GM19463 (cell line): ENCODE measurements around the gene SLC12A5.
"Not testable (repeated sequence)": the region's sequence is repeated elsewhere in the genome, so short reads cannot be mapped to it uniquely, and the experiment has no call there.

Experiments used
- ATAC-seq: cut with Tn5 transposase; IDR thresholded peaks from one replicate; pipeline ENCODE4 v1.9.1; 2021; ENCODE audit warnings: mild to moderate bottlenecking, moderate library complexity; ENCODE audit not compliant: unreplicated experiment

The SLC12A5 gene

GRCh38 chr20:46073443-46073842, 44.4 kb downstream of the SLC12A5 start:
- ATAC-seq = no peak

- no peak for ATAC-seq
Measured at GRCh38 chr20:46074006-46074405, 45.0 kb downstream of the SLC12A5 start.

- no peak for ATAC-seq
Measured at GRCh38 chr20:46076806-46077205, 47.8 kb downstream of the SLC12A5 start.

GRCh38 chr20:46077642-46078305, 48.8 kb downstream of the SLC12A5 start:
- ATAC-seq = no peak

DNA sequence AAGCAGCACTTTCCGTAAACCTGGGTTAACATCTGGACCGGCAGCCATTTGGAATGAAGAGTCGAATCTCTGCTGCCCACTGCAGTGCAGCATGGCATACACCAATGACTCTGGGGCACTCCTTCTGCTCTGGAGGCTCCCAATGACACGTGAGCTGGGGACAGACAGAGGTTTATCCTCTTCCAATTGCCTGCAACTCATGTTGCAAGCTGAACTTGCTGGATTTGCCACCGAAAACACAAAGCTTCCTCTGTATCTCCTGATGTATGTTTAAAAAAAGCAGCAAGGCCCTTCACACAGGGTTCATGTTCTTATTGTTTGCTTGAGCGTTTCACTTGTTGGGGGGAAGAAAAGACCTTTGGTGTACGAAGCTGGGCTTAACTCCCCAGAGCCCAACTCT, 49.9 kb downstream of the SLC12A5 start:
- no peak for ATAC-seq

DNA sequence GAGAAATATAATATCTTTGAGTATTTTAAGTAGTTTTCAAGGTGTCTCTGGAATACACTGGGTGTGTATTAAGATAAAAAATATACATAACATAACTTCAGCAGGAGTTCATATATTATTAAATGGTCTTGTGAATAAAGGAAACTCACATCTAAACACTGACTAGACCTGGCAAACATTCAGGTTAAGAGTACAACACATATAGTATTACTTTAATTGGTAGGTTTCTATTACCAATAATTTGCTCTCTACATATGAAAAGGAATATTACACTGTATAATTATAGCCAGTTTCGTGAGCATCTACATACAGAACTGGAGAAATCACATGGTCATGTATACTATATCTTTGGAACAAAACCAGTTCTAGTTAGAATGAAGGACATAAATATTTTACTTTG, 52.1 kb downstream of the SLC12A5 start:
- no peak for ATAC-seq

- no peak for ATAC-seq
Measured at GRCh38 chr20:46083101-46083500, 54.1 kb downstream of the SLC12A5 start.

DNA sequence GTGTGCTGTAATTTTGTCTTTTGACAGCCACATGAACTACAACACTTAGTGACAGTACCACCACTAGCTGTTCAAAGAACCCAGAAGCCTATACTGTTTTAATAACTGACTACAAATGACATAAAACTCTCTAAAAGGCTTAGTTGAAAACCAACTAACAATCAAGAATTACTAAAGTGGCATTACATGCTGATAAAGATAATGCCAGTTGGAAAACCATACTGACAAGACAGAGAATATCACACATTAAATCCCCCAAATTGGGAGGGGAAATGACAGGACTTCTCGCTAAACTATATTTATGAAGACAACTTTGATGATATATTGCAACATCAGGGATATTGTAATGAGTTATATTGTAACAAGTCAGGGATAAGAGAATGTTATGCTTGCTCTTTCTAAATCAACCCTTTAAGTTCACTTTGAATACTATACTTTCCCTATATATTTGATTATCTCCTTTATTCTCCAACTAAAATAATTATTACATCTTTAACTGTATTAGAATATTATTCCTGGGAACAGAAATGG, 54.6 kb downstream of the SLC12A5 start:
- no peak for ATAC-seq

DNA sequence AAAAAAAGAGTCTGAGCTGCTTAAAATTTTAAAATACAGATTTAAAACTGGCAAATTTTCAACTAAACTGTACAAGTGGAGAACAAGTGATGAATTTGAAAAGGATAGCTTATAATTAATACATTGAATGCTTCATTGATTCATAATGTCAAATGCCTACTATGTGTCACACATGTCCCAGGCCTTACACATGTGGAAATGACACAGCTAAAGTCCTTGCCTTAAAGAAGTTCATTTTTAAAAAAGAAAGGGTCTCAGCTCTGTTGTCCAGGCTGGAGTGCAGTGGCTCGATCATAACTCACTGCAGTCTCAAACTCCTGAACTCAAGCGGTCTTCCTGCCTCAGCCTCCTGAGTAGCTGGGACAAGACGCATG, 55.8 kb downstream of the SLC12A5 start:
- no peak for ATAC-seq

GRCh38 chr20:46085179-46085851, 56.3 kb downstream of the SLC12A5 start:
- no peak for ATAC-seq

- ATAC-seq = no peak
Measured at GRCh38 chr20:46087161-46087560, 58.1 kb downstream of the SLC12A5 start.

DNA sequence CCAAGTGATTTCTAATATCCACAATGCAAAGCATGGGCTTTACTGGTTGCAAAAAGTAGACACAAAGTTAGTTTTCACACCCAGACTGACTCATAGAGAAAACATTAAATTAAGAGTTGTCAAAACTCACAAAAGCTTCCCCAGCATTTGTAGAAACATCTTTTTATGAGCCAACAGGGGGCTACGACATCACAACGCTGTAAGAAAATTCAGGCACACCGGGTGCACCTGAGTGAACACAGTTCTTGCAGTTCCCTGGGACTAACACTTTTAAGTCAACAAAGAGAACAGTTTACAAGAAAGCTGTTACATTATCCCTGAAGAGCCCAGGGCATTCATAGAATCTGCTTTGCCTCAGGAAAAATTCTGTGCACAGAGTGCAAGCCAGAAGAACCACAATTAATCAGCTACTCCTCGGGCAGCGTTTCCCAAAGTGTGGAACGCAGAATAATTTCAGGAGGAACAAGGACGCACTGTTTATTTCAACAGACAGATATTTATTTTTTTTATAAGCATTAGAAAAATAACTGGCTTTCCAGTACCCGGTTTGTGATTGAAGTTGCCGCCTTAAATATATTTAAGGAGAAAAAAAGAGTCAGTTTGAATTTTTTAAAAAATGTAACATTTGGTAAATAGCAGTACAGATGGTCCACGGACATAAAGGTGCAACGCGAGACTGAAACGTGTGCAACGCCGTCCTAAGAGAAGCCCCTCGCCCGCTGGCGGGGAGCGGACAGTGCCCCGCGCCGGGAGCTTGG, 59.6 kb downstream of the SLC12A5 start:
- ATAC-seq = no peak

DNA sequence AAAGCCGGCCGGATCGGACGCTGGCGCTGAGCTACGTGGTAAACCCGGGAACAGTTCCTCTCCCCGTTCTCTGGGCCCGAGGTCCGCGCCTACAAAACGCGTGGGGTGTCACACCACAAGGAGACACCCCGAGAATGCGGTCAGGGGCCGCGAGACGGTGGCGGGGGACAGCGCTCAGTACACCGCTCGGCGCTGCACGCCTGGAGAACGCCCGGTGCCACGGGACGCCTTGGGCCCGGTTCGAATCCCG, 60.1 kb downstream of the SLC12A5 start:
- ATAC-seq = peak; percentile 26

DNA sequence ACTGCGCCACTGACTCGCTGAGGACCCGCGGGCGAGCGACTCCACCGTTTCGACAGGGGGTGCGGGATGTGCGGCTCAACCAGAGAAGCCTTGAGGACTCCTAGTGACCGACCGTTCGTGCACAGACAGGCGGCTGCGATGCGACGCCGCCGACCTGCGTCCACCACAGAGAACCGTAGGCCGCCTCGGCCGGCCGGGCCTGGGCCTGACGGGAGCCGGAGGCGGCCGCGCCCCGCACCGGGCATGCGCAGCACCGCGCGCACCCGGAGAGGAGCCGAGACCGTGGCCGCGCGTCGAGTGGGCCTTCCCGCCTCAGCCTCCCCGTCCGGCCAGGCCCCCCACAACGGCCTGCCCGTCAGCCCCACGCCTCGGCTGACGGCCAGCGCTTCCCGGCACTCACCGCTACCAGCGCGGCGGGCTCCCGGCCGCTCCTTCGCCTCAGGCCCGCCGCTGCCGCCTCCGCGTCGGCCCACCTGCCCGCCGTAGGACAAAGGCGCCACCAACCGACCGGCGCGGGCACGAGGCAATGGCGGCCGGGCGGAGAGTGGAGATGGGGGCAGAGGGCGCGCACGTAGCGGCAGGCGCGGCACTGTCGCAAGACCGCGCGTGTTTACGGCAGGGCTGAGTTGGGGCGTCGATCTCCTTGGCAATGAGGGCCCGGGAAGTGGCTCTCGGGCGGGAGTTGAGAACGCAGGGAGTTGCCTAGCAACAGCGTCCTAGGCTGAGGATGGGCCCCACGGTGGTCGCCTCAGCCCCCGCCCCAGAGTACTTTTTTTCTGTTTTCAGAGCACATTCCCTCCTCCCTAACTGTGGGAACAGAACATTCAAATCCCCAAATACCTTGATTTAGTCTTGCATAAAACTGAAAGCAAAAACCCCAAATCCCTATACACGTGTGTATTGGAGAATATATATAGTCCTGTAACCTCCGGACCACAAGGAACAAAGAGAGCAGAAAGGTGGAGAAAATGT, 60.7 kb downstream of the SLC12A5 start, which contains the start of gene NCOA5:
TSS of gene NCOA5 (minus strand) at position 546 of the 972 bp plus-strand sequence. CDS start 10,538 bp downstream, outside the sequence.
- ATAC-seq = peak; percentile 72

DNA sequence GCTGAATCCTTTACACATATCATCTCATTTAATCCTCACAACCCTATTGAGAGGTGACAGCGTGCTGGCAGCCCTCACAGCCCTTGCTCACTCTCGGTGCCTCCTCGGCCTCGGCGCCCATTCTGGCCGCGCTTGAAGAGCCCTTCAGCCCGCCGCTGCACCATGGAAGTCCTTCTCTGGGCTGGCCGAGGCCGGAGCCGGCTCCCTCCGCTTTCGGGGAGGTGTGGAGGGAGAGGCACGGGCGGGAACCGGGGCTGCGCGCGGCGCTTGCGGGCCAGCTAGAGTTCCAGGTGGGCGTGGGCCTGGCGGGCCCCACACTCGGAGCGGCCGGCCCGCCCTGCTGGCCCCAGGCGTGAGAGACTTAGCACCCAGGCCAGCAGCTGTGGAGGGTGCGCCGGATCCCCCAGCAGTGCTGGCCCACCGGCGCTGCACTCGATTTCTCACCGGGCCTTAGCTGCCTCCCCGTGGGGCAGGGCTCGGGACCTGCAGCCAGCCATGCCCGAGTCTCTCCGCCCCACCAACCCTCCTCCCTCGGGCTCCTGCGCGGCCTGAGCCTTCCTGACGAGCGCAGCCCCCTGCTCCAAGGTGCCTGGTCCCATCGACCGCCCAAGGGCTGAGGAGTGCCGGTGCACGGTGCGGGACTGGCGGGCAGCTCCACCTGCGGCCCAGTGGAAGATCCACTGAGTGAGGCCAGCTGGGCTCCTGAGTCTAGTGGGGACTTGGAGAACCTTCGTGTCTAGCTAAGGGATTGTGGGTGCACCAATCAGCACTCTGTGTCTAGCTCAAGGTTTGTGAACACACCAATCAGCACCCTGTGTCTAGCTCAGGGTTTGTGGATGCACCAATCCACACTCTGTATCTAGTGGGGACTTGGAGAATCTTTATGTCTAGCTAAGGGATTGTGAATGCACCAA, 62.9 kb downstream of the SLC12A5 start:
- not testable (repeated sequence) for ATAC-seq

- no peak for ATAC-seq
Measured at GRCh38 chr20:46093531-46093930, 64.5 kb downstream of the SLC12A5 start.

- no peak for ATAC-seq
Measured at GRCh38 chr20:46099491-46100287, 70.7 kb downstream of the SLC12A5 start.

- ATAC-seq = not testable (repeated sequence)
Measured at GRCh38 chr20:46100444-46100843, 71.4 kb downstream of the SLC12A5 start.

- no peak for ATAC-seq
Measured at GRCh38 chr20:46100988-46101387, 72.0 kb downstream of the SLC12A5 start.
